ENCODE data around the gene PDE8A. TPM values are rescaled to one million over a fixed set of nuclear protein-coding genes. Genes with fewer than 3 reads are reported as not detected.

PDE8A gene
- total RNA-seq, 2 experiments from 2014 or later: 28.3 to 32.3 TPM

DNA sequence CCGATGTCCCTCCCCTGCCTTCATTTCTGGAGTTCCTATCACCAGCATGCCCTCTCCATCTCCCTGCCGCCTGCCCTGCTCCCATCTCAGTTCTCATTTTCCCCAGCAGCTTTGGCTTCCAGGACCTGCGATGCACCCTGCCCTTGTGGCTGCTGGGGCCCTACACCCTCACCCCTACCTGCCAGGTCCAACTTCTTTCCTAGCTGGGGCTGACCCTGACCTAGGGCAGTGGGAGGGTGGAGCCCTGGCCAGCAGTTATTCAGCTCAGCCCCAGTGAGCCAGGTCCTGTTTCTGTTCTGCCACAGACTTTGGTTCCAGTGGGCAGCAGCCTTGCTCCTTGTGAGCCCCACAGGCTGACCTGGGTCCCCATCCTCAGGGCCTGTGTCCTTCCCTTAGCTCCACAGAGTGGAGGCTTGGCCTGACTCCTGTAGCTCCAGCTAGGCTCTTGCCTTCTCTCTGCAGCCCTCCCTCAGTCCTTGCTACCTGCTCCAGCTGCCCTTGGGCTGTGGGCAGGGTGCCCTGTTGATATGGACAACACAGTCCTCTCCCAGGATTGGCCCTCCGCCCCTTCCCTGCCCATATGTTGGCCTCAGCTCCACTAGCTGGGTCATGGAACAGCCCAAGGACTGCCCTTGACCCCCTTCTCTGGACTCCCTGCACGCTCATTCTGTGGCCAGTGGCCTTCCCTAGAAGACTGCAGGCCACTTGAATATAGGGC lies 34.7 kb upstream of the PDE8A start:
- Histone ChIP-seq H4K20me1 (ENCODE audit: insufficient read depth, low read length) (no peaks in the 10 kb centered on the region), H3K4me2 (ENCODE audit: low read length) (no peak overlapping the region), H3K4me3 (ENCODE audit: low read depth, low read length, poor library complexity, severe bottlenecking) (no peak overlapping the region), H3K4me1 (ENCODE audit: insufficient read depth, low read length, poor library complexity, severe bottlenecking) (no peaks in the 10 kb centered on the region), H3K36me3 (ENCODE audit: insufficient read depth, low read length) (no peaks in the 10 kb centered on the region), H3K9me2 (ENCODE audit: insufficient read depth, low read length) (no peaks in the 10 kb centered on the region), H3K79me2 (ENCODE audit: insufficient read depth, low read depth, low read length) (no peaks in the 10 kb centered on the region), H3K9me3 (ENCODE audit: low read length) (no peaks in the 10 kb centered on the region), H3K27ac (ENCODE audit: low read depth, low read length, poor library complexity, severe bottlenecking) (no peak overlapping the region), H2AFZ (ENCODE audit: low read length) (no peak overlapping the region)
- POLR2A ChIA-PET: no interaction called here
- intact Hi-C loops (cut with micrococcal nuclease; ENCODE audit: unreplicated experiment): no loop called here
- DNase-seq (ENCODE audit: low spot score): no peak
- BruUV-seq (replicated peaks): no TSS peak
- CTCF ChIA-PET (ENCODE audit: unreplicated experiment): no interaction called here
- TF ChIP-seq, protein P1, sequence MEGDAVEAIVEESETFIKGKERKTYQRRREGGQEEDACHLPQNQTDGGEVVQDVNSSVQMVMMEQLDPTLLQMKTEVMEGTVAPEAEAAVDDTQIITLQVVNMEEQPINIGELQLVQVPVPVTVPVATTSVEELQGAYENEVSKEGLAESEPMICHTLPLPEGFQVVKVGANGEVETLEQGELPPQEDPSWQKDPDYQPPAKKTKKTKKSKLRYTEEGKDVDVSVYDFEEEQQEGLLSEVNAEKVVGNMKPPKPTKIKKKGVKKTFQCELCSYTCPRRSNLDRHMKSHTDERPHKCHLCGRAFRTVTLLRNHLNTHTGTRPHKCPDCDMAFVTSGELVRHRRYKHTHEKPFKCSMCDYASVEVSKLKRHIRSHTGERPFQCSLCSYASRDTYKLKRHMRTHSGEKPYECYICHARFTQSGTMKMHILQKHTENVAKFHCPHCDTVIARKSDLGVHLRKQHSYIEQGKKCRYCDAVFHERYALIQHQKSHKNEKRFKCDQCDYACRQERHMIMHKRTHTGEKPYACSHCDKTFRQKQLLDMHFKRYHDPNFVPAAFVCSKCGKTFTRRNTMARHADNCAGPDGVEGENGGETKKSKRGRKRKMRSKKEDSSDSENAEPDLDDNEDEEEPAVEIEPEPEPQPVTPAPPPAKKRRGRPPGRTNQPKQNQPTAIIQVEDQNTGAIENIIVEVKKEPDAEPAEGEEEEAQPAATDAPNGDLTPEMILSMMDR (conservative IDR thresholded peaks at IDR 0.05; ENCODE audit: low read length): no peak
- no peak for TF ChIP-seq EZH2phosphoT487 (IDR thresholded peaks at IDR 0.05; ENCODE audit: borderline replicate concordance, low read depth, low read length)

DNA sequence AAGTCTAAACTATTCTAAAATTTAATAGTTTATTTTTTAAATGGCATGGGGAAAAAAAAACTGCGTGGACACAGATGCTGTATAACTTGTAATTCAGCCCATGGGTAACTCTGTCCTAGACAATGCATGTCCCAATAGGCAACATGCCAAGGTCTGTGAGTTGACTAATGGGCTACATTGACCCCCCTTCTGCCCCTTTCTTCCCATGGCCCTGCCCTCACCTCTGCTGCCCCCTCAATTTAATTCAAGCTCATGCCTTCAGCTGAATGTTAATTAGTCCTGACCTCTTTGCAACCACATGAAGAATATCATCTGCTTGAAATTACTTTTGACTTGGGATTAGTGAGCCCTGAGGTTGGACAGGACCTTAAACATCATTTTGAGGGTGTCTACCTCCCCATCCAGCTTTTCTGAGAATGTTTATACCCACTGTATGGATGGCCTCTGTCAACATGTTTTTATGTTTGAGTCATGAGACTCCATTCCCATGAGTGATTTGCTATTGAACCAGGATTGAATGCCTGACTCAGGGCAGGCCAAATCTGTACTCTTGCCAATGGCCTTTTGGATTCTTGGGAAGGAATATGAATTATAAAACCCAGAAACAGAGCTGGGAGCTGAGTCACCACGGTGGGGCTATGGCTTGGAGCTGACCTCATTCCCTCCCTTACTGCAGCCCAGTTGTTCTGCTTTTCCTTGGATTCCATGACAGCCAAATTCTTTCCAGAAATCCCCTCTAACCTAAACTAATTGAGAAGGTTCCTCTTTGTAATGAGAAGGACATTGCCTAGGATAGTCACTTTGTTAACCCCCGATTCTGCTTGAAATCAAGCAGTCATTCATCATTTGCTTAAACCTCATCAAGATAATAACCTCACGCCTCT lies 33.5 kb upstream of the PDE8A start:
- no peak overlapping the region for H3K4me3 ChIP-seq (ENCODE audit: low read depth, low read length, poor library complexity, severe bottlenecking)
- H3K9me2 ChIP-seq (ENCODE audit: insufficient read depth, low read length): no peaks in the 10 kb centered on the region
- H3K4me2 ChIP-seq (ENCODE audit: low read length): no peak overlapping the region
- no peak for DNase-seq (ENCODE audit: low spot score)
- H3K27ac ChIP-seq (ENCODE audit: low read depth, low read length, poor library complexity, severe bottlenecking): no peak overlapping the region
- H2AFZ ChIP-seq (ENCODE audit: low read length): no peak overlapping the region
- BruUV-seq (replicated peaks): no TSS peak
- POLR2A ChIA-PET: interaction anchor here (0.8 kb wide), 1 partner anchor 65 kb away, joined by 3 read pairs; no protein-coding TSS in a partner anchor
- no peak for TF ChIP-seq EZH2phosphoT487 (IDR thresholded peaks at IDR 0.05; ENCODE audit: borderline replicate concordance, low read depth, low read length)
- TF ChIP-seq, protein P1 (conservative IDR thresholded peaks at IDR 0.05; ENCODE audit: low read length): no peak
- H3K4me1 ChIP-seq (ENCODE audit: insufficient read depth, low read length, poor library complexity, severe bottlenecking): no peaks in the 10 kb centered on the region
- H4K20me1 ChIP-seq (ENCODE audit: insufficient read depth, low read length): no peaks in the 10 kb centered on the region
- H3K36me3 ChIP-seq (ENCODE audit: insufficient read depth, low read length): no peaks in the 10 kb centered on the region
- no peaks in the 10 kb centered on the region for H3K79me2 ChIP-seq (ENCODE audit: insufficient read depth, low read depth, low read length)
- CTCF ChIA-PET (ENCODE audit: unreplicated experiment): no interaction called here
- H3K9me3 ChIP-seq (ENCODE audit: low read length): no peaks in the 10 kb centered on the region
- intact Hi-C loops (cut with micrococcal nuclease; ENCODE audit: unreplicated experiment): no loop called here

DNA sequence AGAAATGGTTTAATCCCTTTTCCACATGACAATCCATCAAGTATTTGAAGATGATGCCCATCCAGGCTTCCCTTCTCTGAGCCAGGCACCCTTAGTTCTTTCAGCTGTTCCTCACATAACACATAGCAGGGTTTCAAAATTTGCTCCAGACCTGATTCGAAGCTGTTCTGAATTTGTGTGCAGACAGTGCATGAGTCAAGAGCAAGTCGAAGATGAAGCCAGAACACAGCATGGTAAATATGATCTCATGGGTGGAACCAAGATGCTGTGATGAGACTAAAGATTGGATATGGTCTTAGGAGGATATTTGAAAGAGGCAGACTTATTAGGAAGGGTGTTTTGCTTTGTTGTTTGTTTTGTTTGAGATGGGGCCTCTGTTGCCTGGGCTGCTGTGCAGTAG lies 32.6 kb upstream of the PDE8A start:
- no TSS peak for BruUV-seq (replicated peaks)
- POLR2A ChIA-PET: no interaction called here

More for the DNA sequence above, 32.6 kb upstream of the PDE8A start:
- no peak for TF ChIP-seq EZH2phosphoT487 (IDR thresholded peaks at IDR 0.05; ENCODE audit: borderline replicate concordance, low read depth, low read length)
- TF ChIP-seq, protein P1 (conservative IDR thresholded peaks at IDR 0.05; ENCODE audit: low read length): no peak
- Histone ChIP-seq H3K9me3 (ENCODE audit: low read length) (no peaks in the 10 kb centered on the region), H3K36me3 (ENCODE audit: insufficient read depth, low read length) (no peaks in the 10 kb centered on the region), H3K4me3 (ENCODE audit: low read depth, low read length, poor library complexity, severe bottlenecking) (no peak overlapping the region), H3K9me2 (ENCODE audit: insufficient read depth, low read length) (no peaks in the 10 kb centered on the region), H3K4me2 (ENCODE audit: low read length) (no peak overlapping the region), H3K4me1 (ENCODE audit: insufficient read depth, low read length, poor library complexity, severe bottlenecking) (no peaks in the 10 kb centered on the region), H4K20me1 (ENCODE audit: insufficient read depth, low read length) (no peaks in the 10 kb centered on the region), H2AFZ (ENCODE audit: low read length) (no peak overlapping the region), H3K79me2 (ENCODE audit: insufficient read depth, low read depth, low read length) (no peaks in the 10 kb centered on the region), H3K27ac (ENCODE audit: low read depth, low read length, poor library complexity, severe bottlenecking) (no peak overlapping the region)
- DNase-seq (ENCODE audit: low spot score): no peak
- CTCF ChIA-PET (ENCODE audit: unreplicated experiment): no interaction called here
- intact Hi-C loops (cut with micrococcal nuclease; ENCODE audit: unreplicated experiment): no loop called here
